Spleen (tissue), 11 donors: Measurements from ENCODE around the gene WDR70. TPM values are rescaled to one million over a fixed set of nuclear protein-coding genes. Genes with fewer than 3 reads are reported as not detected.

Experiments used
- DNase-seq: peaks from one replicate; pipeline ENCODE4 v3.0.0-alpha.2; 2020
- H3K27ac ChIP-seq, 8 donors: fragments of 200-600 bp; sonication (generic) in 7 of 8; 1 replicate in 4 of 8; 2 replicates in 4 of 8; pipeline versions ENCODE4 v1.5.0 to v1.8.0; 2016 to 2021; ENCODE audit warnings: inconsistent platforms in 4 of 8, mild to moderate bottlenecking in 4 of 8, moderate library complexity in 1 of 8
- H3K27me3 ChIP-seq, 7 donors: fragments of 200-600 bp; sonication (generic) in 6 of 7; replicated peaks in 1 of 7; 1 replicate in 4 of 7; 2 replicates in 3 of 7; pipeline versions ENCODE4 v1.5.0 to v1.8.0; 2016 to 2021; ENCODE audit warnings: inconsistent platforms in 3 of 7, mild to moderate bottlenecking in 1 of 7
- H3K36me3 ChIP-seq, 6 donors: fragments of 200-600 bp; sonication (generic) in 5 of 6; 1 replicate in 4 of 6; 2 replicates in 2 of 6; pipeline versions ENCODE4 v1.5.0 to v1.8.0; 2016 to 2021; ENCODE audit warnings: inconsistent platforms in 2 of 6
- H3K4me1 ChIP-seq, 6 donors: fragments of 200-600 bp; sonication (generic) in 5 of 6; 1 replicate in 3 of 6; 2 replicates in 3 of 6; pipeline versions ENCODE4 v1.5.0 to v1.8.0; 2016 to 2021; ENCODE audit warnings: inconsistent platforms in 3 of 6
- H3K4me3 ChIP-seq, 8 donors: fragments of 200-600 bp; sonication (generic) in 7 of 8; 1 replicate in 4 of 8; 2 replicates in 4 of 8; pipeline versions ENCODE4 v1.5.0 to v1.8.0; 2016 to 2021; ENCODE audit warnings: inconsistent platforms in 4 of 8, mild to moderate bottlenecking in 4 of 8, moderate library complexity in 2 of 8
- H3K9me3 ChIP-seq, 8 donors: fragments of 200-600 bp; sonication (generic) in 7 of 8; 1 replicate in 4 of 8; 2 replicates in 4 of 8; pipeline versions ENCODE4 v1.5.0 to v1.8.0; 2016 to 2021; ENCODE audit warnings: inconsistent platforms in 4 of 8
- POLR2A ChIP-seq, 3 donors: fragments of 450-650 bp; IDR thresholded peaks; one replicate each; pipeline ENCODE4 v1.5.1; 2017; ENCODE audit warnings: antibody characterized with exemption in 3 of 3, mild to moderate bottlenecking in 1 of 3
- POLR2AphosphoS5 ChIP-seq, 3 donors: sonication (generic); formaldehyde crosslinking; IDR thresholded peaks; one replicate each; pipeline ENCODE4 v1.5.1; 2017; ENCODE audit warnings: antibody characterized with exemption in 3 of 3
- WGBS, 5 donors: extraction: QIAGEN DNeasy Blood & Tissue Kit in 3 of 5; methylation state at CpG; one replicate each; pipeline versions ENCODE4 v1.1.5 to v1.1.7; 2013 to 2018; 5-methylcytosine and 5-hydroxymethylcytosine counted together
- intact Hi-C: fragments of 100-400 bp; cut with DNase I; formaldehyde crosslinking; loops from one replicate; pipeline ENCODE4 v1.15.0; 2023; ENCODE audit warnings: low total_unique reads
- polyA plus RNA-seq, 3 donors: library from polyadenylated mRNA; stranded (reverse); fragments of 200-250 nt; gene quantifications; one replicate each; pipeline ENCODE4 v1.2.1, GENCODE V29; 2013
- total RNA-seq, 7 donors: library from RNA; depleted of rRNA in 3 of 7; stranded (reverse); fragments of >200 nt in 3 of 7; fragmentation: NEBNext Ultra II Directional in 4 of 7; extraction: Animal tissue kit (Norgen Biotek cat#: 25700) in 4 of 7; gene quantifications; one replicate each; pipeline versions ENCODE4 v1.1.0 to v1.2.1, GENCODE V29; 2016 to 2021
- TF ChIP-seq, protein P1 (sequence below), 11 experiments: fragments of 200-600 bp in 7 of 11; fragments of 450-650 bp in 4 of 11; sonication (generic) in 4 of 11; IDR thresholded peaks in 8 of 11; conservative IDR thresholded peaks in 3 of 11; 1 replicate in 7 of 11; 2 replicates in 4 of 11; pipeline versions ENCODE4 v1.4.0 to v1.8.0; 2016 to 2021; ENCODE audit warnings: antibody characterized with exemption in 11 of 11, inconsistent platforms in 4 of 11, mild to moderate bottlenecking in 1 of 11
- donor health status: healthy with polysubstance abuse.
- donor health status: DM: no; HTN: no; CAD: no; lungs with moderate emphysema.
- donor health status: DM: no; HTN: no; CAD: no.
- donor health status: Bipolar disorder and iron deficiency.
- donor health status: healthy.
- donor health status: DM: no; HTN: no; CAD: no.
- donor health status: DM: yes; HTN: yes; CAD: no.

WDR70 gene
- total and polyA plus RNA-seq, 10 donors = 24.7 to 51.7 (median 33.4) TPM

DNA sequence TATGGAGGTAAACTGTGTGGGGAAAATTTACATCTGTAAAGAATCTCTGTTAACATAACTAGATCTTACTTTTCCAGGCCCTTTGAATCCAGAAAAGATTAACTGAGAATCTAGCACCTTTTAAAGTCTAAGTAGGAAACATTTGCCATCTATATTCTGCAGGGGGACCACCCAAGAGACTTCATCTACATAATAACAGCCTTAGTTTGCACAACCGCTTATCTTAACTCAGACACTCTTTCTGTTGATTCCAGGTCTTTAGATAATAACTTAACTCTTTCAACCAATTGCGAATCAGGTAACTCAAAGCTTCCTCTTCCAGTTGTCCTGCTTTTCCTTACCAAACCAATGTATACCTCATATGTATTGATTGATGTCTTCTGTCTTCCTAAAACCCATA, 407.3 kb downstream of the WDR70 start:
- Histone ChIP-seq H3K9me3 (peaks cover 0 to 3% (median 0%) of the 10 kb centered on the region in 8 donors), H3K4me1 (no peaks in the 10 kb centered on the region), H3K27me3 (no peaks in the 10 kb centered on the region), H3K27ac (no peak overlapping the region), H3K36me3 (no peaks in the 10 kb centered on the region), H3K4me3 (no peak overlapping the region)
- 75 to 91% (median 88%) methylated on average over 2 of the region's 2 CpGs for WGBS, 5 donors
- no peak for DNase-seq
- intact Hi-C loops = no loop called here
- TF ChIP-seq, protein P1, sequence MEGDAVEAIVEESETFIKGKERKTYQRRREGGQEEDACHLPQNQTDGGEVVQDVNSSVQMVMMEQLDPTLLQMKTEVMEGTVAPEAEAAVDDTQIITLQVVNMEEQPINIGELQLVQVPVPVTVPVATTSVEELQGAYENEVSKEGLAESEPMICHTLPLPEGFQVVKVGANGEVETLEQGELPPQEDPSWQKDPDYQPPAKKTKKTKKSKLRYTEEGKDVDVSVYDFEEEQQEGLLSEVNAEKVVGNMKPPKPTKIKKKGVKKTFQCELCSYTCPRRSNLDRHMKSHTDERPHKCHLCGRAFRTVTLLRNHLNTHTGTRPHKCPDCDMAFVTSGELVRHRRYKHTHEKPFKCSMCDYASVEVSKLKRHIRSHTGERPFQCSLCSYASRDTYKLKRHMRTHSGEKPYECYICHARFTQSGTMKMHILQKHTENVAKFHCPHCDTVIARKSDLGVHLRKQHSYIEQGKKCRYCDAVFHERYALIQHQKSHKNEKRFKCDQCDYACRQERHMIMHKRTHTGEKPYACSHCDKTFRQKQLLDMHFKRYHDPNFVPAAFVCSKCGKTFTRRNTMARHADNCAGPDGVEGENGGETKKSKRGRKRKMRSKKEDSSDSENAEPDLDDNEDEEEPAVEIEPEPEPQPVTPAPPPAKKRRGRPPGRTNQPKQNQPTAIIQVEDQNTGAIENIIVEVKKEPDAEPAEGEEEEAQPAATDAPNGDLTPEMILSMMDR (IDR thresholded peaks at IDR 0.05 in 8 of 11, conservative IDR thresholded peaks at IDR 0.05 in 3 of 11) = no peak
- TF ChIP-seq POLR2AphosphoS5 (IDR thresholded peaks at IDR 0.05) (no peak), POLR2A (IDR thresholded peaks at IDR 0.05) (no peak)

DNA sequence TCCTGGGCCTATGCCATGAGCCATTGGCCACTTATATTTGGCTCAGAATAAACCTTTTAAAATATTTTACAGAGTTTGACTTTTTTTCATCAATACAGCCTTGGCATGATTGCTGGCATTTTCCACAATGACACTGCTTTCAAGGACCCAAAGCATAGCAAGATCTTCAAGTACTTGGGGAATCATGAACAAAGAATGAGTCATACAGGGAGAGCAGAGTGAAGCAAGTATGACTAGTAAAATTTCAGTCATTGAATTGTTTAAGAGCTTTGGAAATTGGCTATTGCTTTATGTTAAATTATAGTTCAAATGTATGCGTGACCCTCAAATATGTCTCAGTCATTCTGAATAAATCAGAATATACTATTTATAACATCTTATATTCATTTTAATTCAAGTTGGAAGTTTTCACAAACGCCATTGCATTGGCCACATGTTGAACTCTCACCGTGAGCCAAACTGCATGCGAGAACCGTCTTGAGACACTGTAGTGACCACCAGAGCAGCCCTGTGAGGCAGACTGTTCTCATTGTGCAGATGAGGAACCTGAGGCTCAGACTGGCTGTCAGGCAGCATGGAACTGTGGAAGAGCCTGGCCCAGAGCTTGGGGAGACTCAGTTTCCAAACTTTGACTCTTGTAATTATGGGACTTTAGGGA, 407.9 kb downstream of the WDR70 start:
- Histone ChIP-seq H3K27me3 (no peaks in the 10 kb centered on the region), H3K27ac (no peak overlapping the region), H3K4me1 (no peaks in the 10 kb centered on the region), H3K9me3 (peaks cover 0 to 9% (median 3%) of the 10 kb centered on the region in 8 donors), H3K36me3 (no peaks in the 10 kb centered on the region), H3K4me3 (no peak overlapping the region)
- no peak for DNase-seq
- intact Hi-C loops = no loop called here
- TF ChIP-seq POLR2AphosphoS5 (IDR thresholded peaks at IDR 0.05) (no peak), POLR2A (IDR thresholded peaks at IDR 0.05) (no peak)
- TF ChIP-seq, protein P1 (IDR thresholded peaks at IDR 0.05 in 8 of 11, conservative IDR thresholded peaks at IDR 0.05 in 3 of 11) = no peak
- 90 to 95% (median 93%) methylated on average over 5 of the region's 5 CpGs for WGBS, 5 donors

DNA sequence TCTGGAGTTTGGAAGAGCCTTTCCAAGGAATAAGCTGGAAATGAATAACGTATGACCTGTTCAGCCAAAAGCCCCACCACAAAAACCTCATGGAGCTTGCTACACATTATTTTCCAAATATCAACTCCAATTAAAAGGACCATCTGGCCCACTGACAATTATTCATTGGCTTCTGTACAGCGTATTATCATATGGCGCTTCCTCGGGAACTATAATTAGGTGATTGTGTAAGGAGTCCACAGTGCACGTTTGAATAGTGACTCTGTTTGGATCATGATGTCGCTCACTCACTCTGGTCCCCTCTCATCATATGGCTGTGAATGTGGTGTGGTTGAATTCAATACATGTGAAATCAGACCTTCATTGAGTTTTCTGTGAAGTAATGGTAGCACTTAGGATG, 408.6 kb downstream of the WDR70 start:
- H3K27me3 ChIP-seq = no peaks in the 10 kb centered on the region
- intact Hi-C loops = no loop called here
- TF ChIP-seq, protein P1 (IDR thresholded peaks at IDR 0.05 in 8 of 11, conservative IDR thresholded peaks at IDR 0.05 in 3 of 11) = no peak
- TF ChIP-seq POLR2AphosphoS5 (IDR thresholded peaks at IDR 0.05) (no peak), POLR2A (IDR thresholded peaks at IDR 0.05) (no peak)
- DNase-seq = no peak
- H3K4me1 ChIP-seq = no peaks in the 10 kb centered on the region
- no peaks in the 10 kb centered on the region for H3K36me3 ChIP-seq
- WGBS, 5 donors = 86 to 94% (median 91%) methylated on average over 6 of the region's 6 CpGs
- no peak overlapping the region for H3K4me3 ChIP-seq
- peaks cover 0 to 15% (median 5%) of the 10 kb centered on the region in 8 donors for H3K9me3 ChIP-seq
- no peak overlapping the region for H3K27ac ChIP-seq

DNA sequence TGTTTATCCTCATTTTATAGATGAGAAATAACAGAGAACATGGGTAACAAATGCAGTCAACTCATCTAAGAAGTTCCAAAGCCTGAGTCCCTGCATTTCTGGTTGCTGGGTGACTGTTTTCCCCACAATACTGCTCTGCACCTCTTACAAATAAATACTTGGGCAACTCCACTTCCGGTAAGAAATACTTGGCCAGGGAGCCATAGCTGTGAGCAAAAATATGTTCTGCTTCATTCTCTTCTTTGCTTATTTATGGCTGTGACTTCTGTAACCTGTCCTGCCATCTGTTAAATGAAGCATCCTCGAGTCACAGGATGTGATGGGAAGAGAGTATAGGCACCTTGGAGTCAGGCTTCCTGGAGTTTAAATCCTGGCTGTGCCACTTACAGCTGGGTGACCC, 410.9 kb downstream of the WDR70 start:
- intact Hi-C loops = no loop called here
- H3K27me3 ChIP-seq = no peaks in the 10 kb centered on the region
- H3K27ac ChIP-seq = no peak overlapping the region
- no peaks in the 10 kb centered on the region for H3K4me1 ChIP-seq
- peaks cover 0 to 34% (median 20%) of the 10 kb centered on the region in 8 donors for H3K9me3 ChIP-seq
- DNase-seq = no peak
- 60 to 78% (median 70%) methylated on average over 2 of the region's 2 CpGs for WGBS, 5 donors
- H3K36me3 ChIP-seq = no peaks in the 10 kb centered on the region
- TF ChIP-seq POLR2AphosphoS5 (IDR thresholded peaks at IDR 0.05) = no peak
- TF ChIP-seq, protein P1 (IDR thresholded peaks at IDR 0.05 in 8 of 11, conservative IDR thresholded peaks at IDR 0.05 in 3 of 11) = no peak
- TF ChIP-seq POLR2A (IDR thresholded peaks at IDR 0.05) = no peak
- no peak overlapping the region for H3K4me3 ChIP-seq
